Lung (tissue), 12 donors: ENCODE measurements around the gene LEKR1. TPM values are rescaled to one million over a fixed set of nuclear protein-coding genes. Genes with fewer than 3 reads are reported as not detected.

ENCODE experiments used
- ATAC-seq: fragments of 200-7000 bp; cut with Tn5 transposase; one replicate; pipeline ENCODE4 v1.9.1; 2020; ENCODE audit warnings: moderate number of reproducible peaks; ENCODE audit not compliant: insufficient read depth, low FRiP score
- DNase-seq, 3 donors: peaks; one replicate each; pipeline ENCODE4 v3.0.0-alpha.2; 2013 to 2017
- H3K27ac ChIP-seq, 2 donors: one replicate each; pipeline ENCODE4 v1.5.1; 2013; ENCODE audit warnings: mild to moderate bottlenecking in 2 of 2, moderate library complexity in 2 of 2, control low read depth in 1 of 2, inconsistent platforms in 1 of 2, low read depth in 1 of 2, low read length in 1 of 2
- H3K27me3 ChIP-seq, 3 donors: one replicate each; pipeline ENCODE4 v1.5.1; 2013; ENCODE audit warnings: low read length in 2 of 3; ENCODE audit not compliant: control insufficient read depth in 3 of 3, insufficient read depth in 3 of 3
- H3K36me3 ChIP-seq, 4 donors: one replicate each; pipeline ENCODE4 v1.5.1; 2013; ENCODE audit warnings: low read length in 4 of 4, mild to moderate bottlenecking in 1 of 4, moderate library complexity in 1 of 4; ENCODE audit not compliant: control insufficient read depth in 4 of 4, insufficient read depth in 4 of 4
- H3K4me1 ChIP-seq, 5 donors: one replicate each; pipeline ENCODE4 v1.5.1; 2013; ENCODE audit warnings: low read length in 5 of 5, mild to moderate bottlenecking in 2 of 5, moderate library complexity in 1 of 5; ENCODE audit not compliant: control insufficient read depth in 5 of 5, insufficient read depth in 5 of 5
- H3K4me3 ChIP-seq: one replicate; pipeline ENCODE4 v1.5.1; 2013; ENCODE audit warnings: mild to moderate bottlenecking, control low read depth, moderate library complexity
- H3K9ac ChIP-seq, 2 donors: one replicate each; pipeline ENCODE4 v1.5.1; 2013; ENCODE audit warnings: low read length in 2 of 2, control low read depth in 1 of 2; ENCODE audit not compliant: insufficient read depth in 1 of 2
- H3K9me3 ChIP-seq, 4 donors: one replicate each; pipeline ENCODE4 v1.5.1; 2013; ENCODE audit warnings: low read length in 3 of 4, mild to moderate bottlenecking in 1 of 4, moderate library complexity in 1 of 4; ENCODE audit not compliant: control insufficient read depth in 4 of 4, insufficient read depth in 3 of 4
- CTCF ChIP-seq: IDR thresholded peaks from 2 replicates; pipeline ENCODE4 v1.5.1; 2012; ENCODE audit warnings: mild to moderate bottlenecking; ENCODE audit errors: control extremely low read depth, extremely low read depth
- WGBS, 2 donors: extraction: QIAGEN DNeasy Blood & Tissue Kit; methylation state at CpG; one replicate each; pipeline ENCODE4 v1.1.7; 2013; 5-methylcytosine and 5-hydroxymethylcytosine counted together
- polyA plus RNA-seq, 2 donors: library from polyadenylated mRNA; stranded (reverse); fragments of 200-250 nt; gene quantifications; one replicate each; pipeline ENCODE4 v1.2.1, GENCODE V29; 2013
- total RNA-seq, 2 donors: library from RNA; depleted of rRNA in 1 of 2; stranded (reverse); fragments of >200 nt in 1 of 2; gene quantifications; one replicate each; pipeline ENCODE4 v1.2.1, GENCODE V29; 2014 to 2021
- donor health status: control.
- donor health status: control.
- donor health status: Bipolar disorder and iron deficiency.
- donor health status: healthy.
- donor health status: DM: yes; HTN: yes; CAD: no.

Gene LEKR1
- total and polyA plus RNA-seq, 4 donors, result 0.71 to 5.4 (median 3.2) TPM

- Histone ChIP-seq H3K4me1 (no peaks in the 10 kb centered on the region), H3K9ac (no peak overlapping the region), H3K36me3 (no peaks in the 10 kb centered on the region), H3K27me3 (no peaks in the 10 kb centered on the region), H3K9me3 (no peaks in the 10 kb centered on the region), H3K27ac (no peak overlapping the region), H3K4me3 (no peak overlapping the region)
- no peak for DNase-seq
- no peak for TF ChIP-seq CTCF
- ATAC-seq, result no peak
- 68 to 73% methylated on average over 7 of the region's 7 CpGs for WGBS, 2 donors
These were observed 243.9 kb downstream of the LEKR1 start for GRCh38 chr3:157069846-157070677.

- no peaks in the 10 kb centered on the region for H3K27me3 ChIP-seq
- no peaks in the 10 kb centered on the region for H3K9me3 ChIP-seq
- ATAC-seq (no peak), DNase-seq (no peak)
- no peak overlapping the region for H3K27ac ChIP-seq
- H3K4me1 ChIP-seq, result no peaks in the 10 kb centered on the region
- no peak for TF ChIP-seq CTCF
- WGBS, 2 donors, result 83 to 85% methylated on average over 2 of the region's 2 CpGs
- no peak overlapping the region for H3K9ac ChIP-seq
- no peak overlapping the region for H3K4me3 ChIP-seq
- H3K36me3 ChIP-seq, result no peaks in the 10 kb centered on the region
These were observed 244.5 kb downstream of the LEKR1 start for GRCh38 chr3:157070678-157070999.

GRCh38 chr3:157071744-157072525 is 245.8 kb downstream of the LEKR1 start:
- H3K9me3 ChIP-seq, result no peaks in the 10 kb centered on the region
- ATAC-seq (no peak), DNase-seq (no peak)

More at GRCh38 chr3:157071744-157072525, 245.8 kb downstream of the LEKR1 start:
- no peak for TF ChIP-seq CTCF
- no peak overlapping the region for H3K27ac ChIP-seq
- H3K4me1 ChIP-seq, result no peaks in the 10 kb centered on the region
- H3K4me3 ChIP-seq, result no peak overlapping the region
- H3K27me3 ChIP-seq, result no peaks in the 10 kb centered on the region
- 97 to 98% methylated on average over 2 of the region's 2 CpGs for WGBS, 2 donors
- H3K9ac ChIP-seq, result no peak overlapping the region
- H3K36me3 ChIP-seq, result no peaks in the 10 kb centered on the region
